RWPE1 (cell line): ENCODE data around the gene ZDHHC18.
"Not testable (repeated sequence)": the region's sequence is repeated elsewhere in the genome, so short reads cannot be mapped to it uniquely, and the experiment has no call there.

Experiments
- CTCF ChIA-PET: fragments of 350-600 bp; sonication (Branson Sonifier 250); formaldehyde crosslinking; extraction: SDS; loops from one replicate; lab custom pipeline; 2021; lab: Yijun Ruan, JAX
- POLR2A ChIA-PET: fragments of 400-600 bp; formaldehyde crosslinking; extraction: SDS; loops from one replicate; lab custom pipeline; 2020; ENCODE audit warnings: antibody characterized with exemption; ENCODE audit not compliant: low non-redundant PET; lab: Yijun Ruan, JAX
- DNase-seq: peaks from one replicate; pipeline ENCODE4 v3.0.0; 2012; ENCODE audit warnings: low spot score
- H3K27ac ChIP-seq: fragments of 450-650 bp; 2 replicates; pipeline ENCODE4 v1.5.1; 2017
- TF ChIP-seq, protein P1 (sequence below): fragments of 450-650 bp; conservative IDR thresholded peaks from 2 replicates; pipeline ENCODE4 v1.5.1; 2017; ENCODE audit warnings: low read depth, mild to moderate bottlenecking

Gene ZDHHC18

DNA sequence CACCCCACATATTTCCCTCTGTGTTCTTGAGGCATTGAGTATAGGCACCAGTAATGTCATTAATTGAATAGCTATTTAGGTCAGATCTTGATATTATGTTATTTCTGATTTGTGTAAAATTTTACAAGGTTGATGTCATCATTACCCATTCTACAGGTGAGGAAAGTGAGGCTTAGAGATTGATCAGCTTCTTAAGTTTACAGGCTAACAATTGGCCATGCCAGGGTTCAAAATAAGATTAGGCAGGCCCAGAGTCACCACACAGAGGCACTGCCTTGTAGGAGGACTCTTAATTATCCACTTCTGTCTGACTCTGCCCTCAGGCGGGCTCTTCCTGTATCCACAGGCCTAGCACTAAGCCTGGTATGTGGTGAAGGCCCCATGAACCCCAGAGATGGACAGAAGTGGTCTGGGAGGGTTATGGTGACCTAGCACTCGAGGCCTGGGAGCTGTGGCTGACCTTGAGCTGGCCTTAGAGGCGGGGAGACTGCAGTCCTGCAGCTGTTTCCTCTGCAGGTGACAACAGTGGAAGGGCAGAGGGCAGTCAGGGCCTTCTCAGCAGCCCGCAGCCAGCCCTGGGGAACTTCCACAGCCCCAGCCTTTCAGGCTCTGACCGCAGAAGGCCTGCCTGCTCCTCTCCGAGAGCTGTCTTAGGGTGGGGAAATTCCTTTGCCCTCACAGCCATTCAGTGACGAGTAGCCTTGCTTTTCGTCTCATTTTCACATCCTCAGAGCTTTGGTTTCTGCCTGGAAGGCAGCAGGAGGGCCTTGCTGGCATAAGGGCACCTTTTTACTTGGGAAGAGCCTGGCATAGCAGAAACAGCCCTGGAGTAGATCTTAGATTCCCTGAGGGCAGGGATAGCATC is 12.2 kb downstream of the ZDHHC18 start:
- POLR2A ChIA-PET: no interaction called here
- TF ChIP-seq, protein P1, sequence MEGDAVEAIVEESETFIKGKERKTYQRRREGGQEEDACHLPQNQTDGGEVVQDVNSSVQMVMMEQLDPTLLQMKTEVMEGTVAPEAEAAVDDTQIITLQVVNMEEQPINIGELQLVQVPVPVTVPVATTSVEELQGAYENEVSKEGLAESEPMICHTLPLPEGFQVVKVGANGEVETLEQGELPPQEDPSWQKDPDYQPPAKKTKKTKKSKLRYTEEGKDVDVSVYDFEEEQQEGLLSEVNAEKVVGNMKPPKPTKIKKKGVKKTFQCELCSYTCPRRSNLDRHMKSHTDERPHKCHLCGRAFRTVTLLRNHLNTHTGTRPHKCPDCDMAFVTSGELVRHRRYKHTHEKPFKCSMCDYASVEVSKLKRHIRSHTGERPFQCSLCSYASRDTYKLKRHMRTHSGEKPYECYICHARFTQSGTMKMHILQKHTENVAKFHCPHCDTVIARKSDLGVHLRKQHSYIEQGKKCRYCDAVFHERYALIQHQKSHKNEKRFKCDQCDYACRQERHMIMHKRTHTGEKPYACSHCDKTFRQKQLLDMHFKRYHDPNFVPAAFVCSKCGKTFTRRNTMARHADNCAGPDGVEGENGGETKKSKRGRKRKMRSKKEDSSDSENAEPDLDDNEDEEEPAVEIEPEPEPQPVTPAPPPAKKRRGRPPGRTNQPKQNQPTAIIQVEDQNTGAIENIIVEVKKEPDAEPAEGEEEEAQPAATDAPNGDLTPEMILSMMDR: no peak
- peak overlapping the region; percentile 51 for H3K27ac ChIP-seq
- no peak for DNase-seq
- CTCF ChIA-PET: no interaction called here

DNA sequence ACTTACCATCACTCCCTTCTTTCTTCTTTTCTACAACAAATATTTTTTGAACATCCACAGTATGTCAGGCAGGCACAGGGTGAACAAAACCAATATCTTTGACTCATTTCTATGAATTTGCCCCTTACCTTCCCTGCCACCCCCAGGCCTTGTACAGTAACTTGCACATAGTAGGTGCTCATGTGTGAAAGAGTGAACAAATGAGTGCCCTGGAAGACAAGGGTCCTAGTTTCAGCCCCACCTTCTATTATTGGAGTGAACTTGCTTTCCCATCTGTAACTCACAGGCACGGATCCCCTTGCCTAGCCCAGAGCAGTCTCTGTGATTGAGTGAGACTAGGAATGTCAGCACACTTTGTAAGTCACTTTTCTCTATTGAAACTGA is 12.8 kb downstream of the ZDHHC18 start:
- TF ChIP-seq, protein P1: no peak
- no peak for DNase-seq
- ChIA-PET CTCF (no interaction called here), POLR2A (no interaction called here)
- H3K27ac ChIP-seq: peak overlapping the region; percentile 53

DNA sequence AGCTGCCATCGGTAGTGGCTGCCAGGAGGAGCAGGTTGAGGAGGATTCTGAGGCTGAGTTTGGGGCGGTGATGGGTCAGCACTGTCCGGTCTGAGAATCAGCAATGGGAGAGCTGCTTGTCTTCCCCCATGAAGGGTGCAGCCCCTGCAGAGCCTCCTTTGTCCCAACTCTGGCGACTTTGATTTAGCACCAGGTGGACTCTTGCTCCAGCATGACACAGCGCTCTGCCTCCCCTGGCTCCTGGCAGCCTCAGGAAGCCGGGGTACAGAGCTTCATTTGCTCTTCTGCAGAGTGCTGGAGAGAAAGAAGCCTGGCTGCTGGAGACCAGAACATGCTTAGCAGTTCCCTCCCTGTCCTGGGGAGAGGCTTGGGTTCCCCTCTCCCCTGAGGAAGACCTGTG is 13.3 kb downstream of the ZDHHC18 start:
- ChIA-PET POLR2A (no interaction called here), CTCF (no interaction called here)
- no peak for DNase-seq
- H3K27ac ChIP-seq: peak overlapping the region; percentile 53
- TF ChIP-seq, protein P1: no peak

DNA sequence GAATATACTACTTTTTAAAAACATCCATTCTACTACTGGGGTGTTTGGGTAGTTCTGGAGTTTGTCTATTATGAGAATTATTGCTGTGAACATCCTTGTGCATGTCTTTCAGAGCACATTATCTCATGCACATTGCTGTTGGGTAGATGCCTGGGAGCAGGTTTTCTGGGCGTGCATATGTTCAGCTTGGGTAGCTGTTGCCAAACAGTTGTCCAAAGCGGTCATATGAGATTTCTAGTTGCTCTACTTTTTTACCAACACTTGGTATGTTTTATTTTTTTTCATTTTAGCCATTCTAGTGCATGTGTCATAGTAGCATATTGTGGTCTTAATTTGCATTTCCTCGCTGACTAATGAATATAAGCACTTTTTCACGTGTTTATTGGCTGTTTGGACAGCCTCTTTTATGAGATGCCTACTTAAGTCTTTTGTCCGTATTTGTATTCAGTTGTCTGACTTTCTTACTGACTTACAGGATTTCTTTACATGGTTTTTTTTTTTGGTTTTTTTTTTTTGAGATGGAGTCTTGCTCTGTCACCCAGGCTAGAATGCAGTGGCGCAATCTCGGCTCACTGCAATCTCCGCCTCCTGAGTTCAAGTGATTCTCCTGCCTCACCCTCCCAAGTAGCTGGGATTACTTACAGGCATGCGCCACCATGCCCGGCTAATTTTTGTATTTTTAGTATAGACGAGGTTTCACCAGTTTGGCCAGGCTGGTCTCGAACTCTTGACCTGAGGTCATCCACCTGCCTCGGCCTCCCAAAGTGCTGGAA is 18.1 kb downstream of the ZDHHC18 start:
- H3K27ac ChIP-seq: no peak overlapping the region
- POLR2A ChIA-PET: interaction anchor here (0.7 kb wide), 1 partner anchor 34 kb away, joined by 4 read pairs; no protein-coding TSS in a partner anchor
- TF ChIP-seq, protein P1: no peak
- DNase-seq: no peak
- CTCF ChIA-PET: interaction anchor here (0.7 to 1.0 kb wide), 2 partner anchors 43 to 934 kb away, joined by 3 read pairs; no protein-coding TSS in a partner anchor

DNA sequence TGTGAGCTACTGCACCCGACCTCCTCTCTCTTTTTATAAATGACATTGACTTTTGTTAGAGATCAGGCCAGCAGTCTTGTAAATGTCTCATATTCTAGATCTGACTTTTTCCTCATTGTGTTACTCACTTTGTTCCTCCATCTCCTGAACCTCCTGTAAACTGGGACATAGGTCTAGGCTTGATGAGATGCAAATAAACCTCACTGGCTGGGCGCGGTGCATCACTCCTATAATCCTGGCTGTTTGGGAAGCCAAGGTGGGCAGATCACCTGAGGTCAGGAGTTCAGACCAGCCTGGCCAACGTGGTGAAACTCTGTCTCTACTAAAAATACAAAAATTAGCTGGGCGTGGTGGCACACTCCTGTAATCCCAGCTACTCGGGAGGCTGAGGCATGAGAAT is 21.3 kb downstream of the ZDHHC18 start:
- CTCF ChIA-PET, DNase-seq, POLR2A ChIA-PET: not testable (repeated sequence)
- H3K27ac ChIP-seq: peak overlapping the region; percentile 100

DNA sequence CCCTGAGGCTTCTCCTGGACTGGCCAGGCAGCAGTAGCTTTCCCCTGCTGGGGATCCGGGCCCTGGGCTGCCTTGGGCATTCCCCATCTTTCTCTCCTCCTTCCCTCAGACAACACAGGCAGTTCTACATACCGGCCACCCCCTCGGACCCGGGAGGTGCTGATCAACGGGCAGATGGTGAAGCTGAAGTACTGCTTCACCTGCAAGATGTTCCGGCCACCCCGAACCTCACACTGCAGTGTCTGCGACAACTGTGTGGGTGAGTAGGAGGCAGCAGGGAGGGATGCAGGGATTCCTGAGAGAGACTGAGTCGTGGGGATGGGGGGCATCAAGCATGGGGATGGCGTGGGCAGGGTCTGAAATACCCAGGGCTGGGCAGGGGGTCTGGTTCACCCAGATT is 22.0 kb downstream of the ZDHHC18 start:
- ChIA-PET CTCF (interaction anchor here (0.6 to 1.6 kb wide), 4 partner anchors 38 to 1515 kb away, joined by 3 to 7 read pairs (median 3); no protein-coding TSS in a partner anchor), POLR2A (interaction anchor here (2.1 kb wide), 1 partner anchor 16 kb away, joined by 13 read pairs; no protein-coding TSS in a partner anchor)
- TF ChIP-seq, protein P1: no peak
- H3K27ac ChIP-seq: peak overlapping the region; percentile 100
- DNase-seq: no peak
